HEK293 (cell line): ENCODE data around the gene PDSS2.
"Not testable (repeated sequence)": the region's sequence is repeated elsewhere in the genome, so short reads cannot be mapped to it uniquely, and the experiment has no call there.

ENCODE experiments used
- CTCF ChIA-PET: fragments of 350-600 bp; formaldehyde crosslinking; extraction: SDS; loops from one replicate; lab custom pipeline; 2021; ENCODE audit warnings: antibody characterized with exemption; lab: Yijun Ruan, JAX
- POLR2A ChIA-PET: fragments of 300-600 bp; formaldehyde crosslinking; extraction: SDS; loops from one replicate; lab custom pipeline; 2020; ENCODE audit warnings: antibody characterized with exemption, inconsistent platforms; lab: Yijun Ruan, JAX
- H3K27ac ChIP-seq: fragments of 200-500 bp; sonication (Bioruptor generic); 2 replicates; pipeline ENCODE4 v1.5.1; 2014; ENCODE audit warnings: low read depth, low read length, control low read depth, inconsistent platforms; ENCODE audit errors: extremely low read depth
- H3K36me3 ChIP-seq, 2 experiments: fragments of 200-500 bp in 1 of 2; sonication (Bioruptor generic) in 1 of 2; 1 replicate in 1 of 2; 2 replicates in 1 of 2; pipeline ENCODE4 v1.5.1; 2014 to 2017; ENCODE audit warnings: inconsistent platforms in 2 of 2, low read length in 2 of 2; ENCODE audit not compliant: control insufficient read depth in 2 of 2, insufficient read depth in 1 of 2
- H3K4me1 ChIP-seq: fragments of 200-500 bp; sonication (Bioruptor generic); 2 replicates; pipeline ENCODE4 v1.5.1; 2014; ENCODE audit warnings: mild to moderate bottlenecking, low read length, inconsistent platforms; ENCODE audit not compliant: control insufficient read depth, insufficient read depth
- H3K4me3 ChIP-seq: 2 replicates; pipeline ENCODE4 v1.5.1; 2011; ENCODE audit warnings: low read depth, mild to moderate bottlenecking, control low read depth, low read length, moderate library complexity
- H3K9me3 ChIP-seq: fragments of 200-500 bp; sonication (Bioruptor generic); 2 replicates; pipeline ENCODE4 v1.5.1; 2014; ENCODE audit warnings: low read depth, low read length, inconsistent platforms; ENCODE audit not compliant: control insufficient read depth, insufficient read depth
- ZBTB48 ChIP-seq: fragments of 450-650 bp; formaldehyde crosslinking; IDR thresholded peaks from 2 replicates; pipeline ENCODE4 v1.5.1; 2016; ENCODE audit warnings: missing biosample characterization, missing genetic modification characterization
- ZNF132 ChIP-seq: fragments of 450-650 bp; formaldehyde crosslinking; IDR thresholded peaks from 2 replicates; pipeline ENCODE4 v1.5.1; 2017; ENCODE audit warnings: missing biosample characterization, missing genetic modification characterization, borderline replicate concordance
- ZNF548 ChIP-seq: fragments of 450-650 bp; formaldehyde crosslinking; IDR thresholded peaks from 2 replicates; pipeline ENCODE4 v1.5.1; 2016; ENCODE audit warnings: missing biosample characterization, missing genetic modification characterization
- ZNF585B ChIP-seq: fragments of 450-650 bp; formaldehyde crosslinking; IDR thresholded peaks from 2 replicates; pipeline ENCODE4 v1.5.1; 2016; ENCODE audit warnings: missing biosample characterization, missing genetic modification characterization
- ZNF610 ChIP-seq: fragments of 450-650 bp; formaldehyde crosslinking; IDR thresholded peaks from 2 replicates; pipeline ENCODE4 v1.5.1; 2016; ENCODE audit warnings: missing biosample characterization, missing genetic modification characterization, borderline replicate concordance
- ZNF658 ChIP-seq: fragments of 450-650 bp; formaldehyde crosslinking; IDR thresholded peaks from 2 replicates; pipeline ENCODE4; 2016; ENCODE audit warnings: missing biosample characterization, missing genetic modification characterization
- ZNF843 ChIP-seq: fragments of 450-650 bp; formaldehyde crosslinking; IDR thresholded peaks from 2 replicates; pipeline ENCODE4 v1.5.1; 2016; ENCODE audit warnings: missing biosample characterization, missing genetic modification characterization
- TF ChIP-seq, protein P1 (sequence below): fragments of 450-650 bp; formaldehyde crosslinking; conservative IDR thresholded peaks from 2 replicates; pipeline ENCODE4 v1.5.1; 2016; ENCODE audit warnings: low read depth, missing biosample characterization, missing genetic modification characterization
- TF ChIP-seq, protein P2 (sequence below): fragments of 450-650 bp; formaldehyde crosslinking; IDR thresholded peaks from 2 replicates; pipeline ENCODE4 v1.5.1; 2016; ENCODE audit warnings: missing biosample characterization, missing genetic modification characterization, low read depth

PDSS2 gene

DNA sequence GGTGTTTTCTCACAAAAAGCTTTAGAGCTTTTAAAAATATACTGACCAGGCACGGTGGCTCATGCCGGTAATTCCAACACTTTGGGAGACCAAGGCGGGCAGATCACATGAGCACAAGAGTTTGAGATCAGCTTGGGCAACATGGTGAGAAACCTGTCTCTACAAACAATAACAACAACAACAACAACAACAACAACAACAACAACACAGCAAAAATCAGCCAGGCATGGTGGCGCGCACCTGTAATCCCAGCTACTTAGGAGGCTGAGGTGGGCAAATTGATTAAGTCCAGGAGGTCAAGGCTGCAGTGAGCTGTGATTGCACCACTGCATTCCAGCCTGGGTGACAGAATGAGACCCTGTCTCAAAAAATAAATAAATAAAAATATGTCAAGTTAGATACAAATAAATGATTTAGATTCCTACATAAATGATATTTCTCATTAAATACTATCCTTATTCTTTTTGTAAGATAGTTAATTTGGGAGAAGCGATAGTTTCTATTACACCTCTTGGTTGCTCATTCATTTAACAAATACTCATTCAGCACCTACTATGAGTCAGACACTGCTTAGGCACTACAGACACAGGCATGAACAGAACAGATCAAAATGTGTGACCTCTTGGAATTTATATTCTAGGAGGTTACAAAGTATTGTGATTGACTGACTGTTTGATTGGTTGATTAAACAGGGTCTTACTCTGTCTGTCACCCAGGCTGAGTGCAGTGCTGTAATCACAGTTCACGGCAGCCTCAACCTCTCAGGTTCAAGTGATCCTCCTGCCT lies 260.5 kb downstream of the PDSS2 start (continued):
- TF ChIP-seq, protein P1, sequence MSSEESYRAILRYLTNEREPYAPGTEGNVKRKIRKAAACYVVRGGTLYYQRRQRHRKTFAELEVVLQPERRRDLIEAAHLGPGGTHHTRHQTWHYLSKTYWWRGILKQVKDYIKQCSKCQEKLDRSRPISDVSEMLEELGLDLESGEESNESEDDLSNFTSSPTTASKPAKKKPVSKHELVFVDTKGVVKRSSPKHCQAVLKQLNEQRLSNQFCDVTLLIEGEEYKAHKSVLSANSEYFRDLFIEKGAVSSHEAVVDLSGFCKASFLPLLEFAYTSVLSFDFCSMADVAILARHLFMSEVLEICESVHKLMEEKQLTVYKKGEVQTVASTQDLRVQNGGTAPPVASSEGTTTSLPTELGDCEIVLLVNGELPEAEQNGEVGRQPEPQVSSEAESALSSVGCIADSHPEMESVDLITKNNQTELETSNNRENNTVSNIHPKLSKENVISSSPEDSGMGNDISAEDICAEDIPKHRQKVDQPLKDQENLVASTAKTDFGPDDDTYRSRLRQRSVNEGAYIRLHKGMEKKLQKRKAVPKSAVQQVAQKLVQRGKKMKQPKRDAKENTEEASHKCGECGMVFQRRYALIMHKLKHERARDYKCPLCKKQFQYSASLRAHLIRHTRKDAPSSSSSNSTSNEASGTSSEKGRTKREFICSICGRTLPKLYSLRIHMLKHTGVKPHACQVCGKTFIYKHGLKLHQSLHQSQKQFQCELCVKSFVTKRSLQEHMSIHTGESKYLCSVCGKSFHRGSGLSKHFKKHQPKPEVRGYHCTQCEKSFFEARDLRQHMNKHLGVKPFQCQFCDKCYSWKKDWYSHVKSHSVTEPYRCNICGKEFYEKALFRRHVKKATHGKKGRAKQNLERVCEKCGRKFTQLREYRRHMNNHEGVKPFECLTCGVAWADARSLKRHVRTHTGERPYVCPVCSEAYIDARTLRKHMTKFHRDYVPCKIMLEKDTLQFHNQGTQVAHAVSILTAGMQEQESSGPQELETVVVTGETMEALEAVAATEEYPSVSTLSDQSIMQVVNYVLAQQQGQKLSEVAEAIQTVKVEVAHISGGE (tag by site-specific recombination), result no peak
- TF ChIP-seq, protein P2, sequence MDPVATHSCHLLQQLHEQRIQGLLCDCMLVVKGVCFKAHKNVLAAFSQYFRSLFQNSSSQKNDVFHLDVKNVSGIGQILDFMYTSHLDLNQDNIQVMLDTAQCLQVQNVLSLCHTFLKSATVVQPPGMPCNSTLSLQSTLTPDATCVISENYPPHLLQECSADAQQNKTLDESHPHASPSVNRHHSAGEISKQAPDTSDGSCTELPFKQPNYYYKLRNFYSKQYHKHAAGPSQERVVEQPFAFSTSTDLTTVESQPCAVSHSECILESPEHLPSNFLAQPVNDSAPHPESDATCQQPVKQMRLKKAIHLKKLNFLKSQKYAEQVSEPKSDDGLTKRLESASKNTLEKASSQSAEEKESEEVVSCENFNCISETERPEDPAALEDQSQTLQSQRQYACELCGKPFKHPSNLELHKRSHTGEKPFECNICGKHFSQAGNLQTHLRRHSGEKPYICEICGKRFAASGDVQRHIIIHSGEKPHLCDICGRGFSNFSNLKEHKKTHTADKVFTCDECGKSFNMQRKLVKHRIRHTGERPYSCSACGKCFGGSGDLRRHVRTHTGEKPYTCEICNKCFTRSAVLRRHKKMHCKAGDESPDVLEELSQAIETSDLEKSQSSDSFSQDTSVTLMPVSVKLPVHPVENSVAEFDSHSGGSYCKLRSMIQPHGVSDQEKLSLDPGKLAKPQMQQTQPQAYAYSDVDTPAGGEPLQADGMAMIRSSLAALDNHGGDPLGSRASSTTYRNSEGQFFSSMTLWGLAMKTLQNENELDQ, result no peak
- no peak for TF ChIP-seq ZNF843 (tag by site-specific recombination)
- TF ChIP-seq, all 188 proteins: peak for 0

DNA sequence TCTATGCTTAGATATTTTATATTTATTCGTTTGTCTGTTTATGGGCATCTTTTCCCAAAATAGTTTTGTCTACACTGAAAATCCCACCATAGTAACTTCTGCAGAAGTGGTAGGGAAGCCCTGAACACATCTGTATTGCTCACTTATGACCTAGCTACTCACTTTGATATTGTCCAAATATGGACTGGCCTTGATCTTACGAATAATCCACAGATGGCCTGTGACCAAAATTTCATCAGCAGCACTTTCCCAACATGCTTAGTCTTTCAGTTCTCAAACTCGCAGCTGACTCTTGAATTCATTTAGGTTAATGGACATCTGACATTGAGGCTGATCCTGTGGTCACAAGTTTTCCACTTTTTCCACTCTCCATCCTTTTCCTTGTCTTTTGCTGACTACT lies 263.2 kb downstream of the PDSS2 start:
- H3K27ac ChIP-seq, result no peak overlapping the region
- no peak overlapping the region for H3K4me3 ChIP-seq
- ChIA-PET CTCF (interaction anchor here (0.6 to 1.8 kb wide), 5 partner anchors 8 to 861 kb away, joined by 3 to 5 read pairs (median 3); no protein-coding TSS in a partner anchor), POLR2A (no interaction called here)
- no peaks in the 10 kb centered on the region; the same call in 1 of the 2 replicates for H3K4me1 ChIP-seq
- H3K9me3 ChIP-seq, result no peaks in the 10 kb centered on the region
- no peak for TF ChIP-seq ZBTB48
- no peak for TF ChIP-seq ZNF132 (tag by site-specific recombination)
- no peaks in the 10 kb centered on the region for H3K36me3 ChIP-seq

DNA sequence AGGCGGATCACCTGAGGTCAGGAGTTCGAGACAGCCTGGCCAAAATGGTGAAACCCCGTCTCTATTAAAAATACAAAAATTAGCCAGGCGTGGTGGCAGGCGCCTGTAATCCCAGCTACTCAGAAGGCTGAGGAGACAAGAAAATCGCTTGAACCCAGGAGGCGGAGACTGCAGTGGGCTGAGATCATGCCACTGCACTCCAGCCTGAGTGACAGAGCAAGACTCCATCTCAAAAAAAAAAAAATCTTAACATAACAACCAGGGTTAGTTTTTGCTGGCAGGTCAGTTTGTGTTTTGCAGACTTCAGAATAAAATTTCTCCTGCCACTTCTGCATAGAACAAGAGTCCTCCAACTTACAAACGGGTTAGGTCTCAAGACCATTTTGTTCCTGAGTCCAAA lies 264.6 kb downstream of the PDSS2 start:
- not testable (repeated sequence) for H3K4me1 ChIP-seq
- CTCF ChIA-PET, result interaction anchor here (0.8 kb wide), 1 partner anchor 15 kb away, joined by 4 read pairs; no protein-coding TSS in a partner anchor

DNA sequence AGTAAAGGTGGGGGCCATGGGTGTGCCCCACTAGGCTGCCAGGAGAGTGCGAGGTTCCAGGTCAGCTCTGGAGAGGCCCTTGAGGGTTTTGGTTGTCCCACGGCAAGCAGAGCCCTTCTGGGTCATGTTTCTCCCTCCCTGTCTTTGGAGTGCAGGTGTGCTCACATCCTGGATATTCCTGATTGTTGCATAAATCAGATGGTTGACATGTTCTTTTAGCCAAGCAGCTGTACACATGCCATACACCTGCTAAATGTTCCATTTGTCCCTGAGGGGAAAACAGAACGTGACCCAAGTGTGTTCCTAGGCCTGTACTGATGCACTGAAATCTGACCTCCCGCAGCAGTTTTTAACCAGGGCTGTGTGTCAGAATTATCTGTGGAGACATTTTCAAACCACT lies 266.5 kb downstream of the PDSS2 start:
- POLR2A ChIA-PET, result no interaction called here
- TF ChIP-seq ZNF658 (tag by site-specific recombination), result no peak
- H3K4me1 ChIP-seq, result no peaks in the 10 kb centered on the region; the same call in 1 of the 2 replicates
- H3K9me3 ChIP-seq, result no peaks in the 10 kb centered on the region
- no peak overlapping the region for H3K4me3 ChIP-seq
- CTCF ChIA-PET, result interaction anchor here (1.4 kb wide), 2 partner anchors 14 to 23 kb away, joined by 3 to 5 read pairs; no protein-coding TSS in a partner anchor
- H3K36me3 ChIP-seq, result no peaks in the 10 kb centered on the region
- no peak overlapping the region for H3K27ac ChIP-seq

More for the DNA sequence above, 264.6 kb downstream of the PDSS2 start:
- H3K27ac ChIP-seq, H3K4me3 ChIP-seq, POLR2A ChIA-PET, H3K36me3 ChIP-seq, H3K9me3 ChIP-seq: not testable (repeated sequence)

DNA sequence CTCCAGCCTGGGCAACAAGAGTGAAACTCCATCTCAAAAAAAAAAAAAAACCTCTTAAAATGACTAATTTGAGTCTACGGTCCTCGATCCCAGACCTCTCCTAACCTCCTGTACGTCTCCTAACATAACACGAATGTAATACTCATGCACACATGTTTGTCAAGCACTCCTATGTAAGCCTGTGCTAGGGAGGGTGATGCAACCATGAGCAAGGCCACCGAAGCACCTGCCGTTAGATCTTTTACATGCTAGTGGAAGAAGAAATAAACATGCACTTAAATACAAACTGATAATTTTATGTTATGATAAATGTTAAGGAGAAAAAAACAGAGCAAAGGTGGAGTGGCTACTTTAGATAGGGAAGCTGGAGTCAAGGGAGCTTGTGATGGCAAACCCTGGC lies 271.7 kb downstream of the PDSS2 start:
- Histone ChIP-seq H3K4me1 (no peaks in the 10 kb centered on the region), H3K9me3 (no peaks in the 10 kb centered on the region), H3K4me3 (no peak overlapping the region), H3K36me3 (no peaks in the 10 kb centered on the region), H3K27ac (no peak overlapping the region)
- TF ChIP-seq ZNF610 (tag by site-specific recombination) (no peak), ZNF548 (tag by site-specific recombination) (no peak), ZNF585B (no peak)
- CTCF ChIA-PET, result interaction anchor here (0.8 kb wide), 1 partner anchor 9 kb away, joined by 3 read pairs; no protein-coding TSS in a partner anchor
- POLR2A ChIA-PET, result no interaction called here
